GM12878 (cell line): ENCODE measurements around the gene ABCA2. TPM values are rescaled to one million over a fixed set of nuclear protein-coding genes. Genes with fewer than 3 reads are reported as not detected.

ENCODE experiments used
- ATAC-seq: fragments of 200-7000 bp; cut with Tn5 transposase; 3 replicates; pipeline ENCODE4 v1.9.1; 2020; ENCODE audit warnings: mild to moderate bottlenecking, moderate library complexity
- BruUV-seq: library from RNA; stranded (reverse); fragments of 400-500 nt; replicated peaks from 2 replicates; lab custom pipeline; 2021; lab: Mats Ljungman, UMichigan
- CTCF ChIA-PET: fragments of 300-600 bp; sonication (Branson Sonifier 250); formaldehyde crosslinking; extraction: SDS; loops from one replicate; lab custom pipeline; 2021; ENCODE audit warnings: inconsistent platforms; lab: Yijun Ruan, JAX
- POLR2A ChIA-PET: fragments of 350-600 bp; formaldehyde crosslinking; extraction: SDS; loops from one replicate; lab custom pipeline; 2021; ENCODE audit warnings: inconsistent platforms; lab: Charles Lee
- RAD21 ChIA-PET: fragments of 300-600 bp; sonication (Branson Sonifier 250); formaldehyde crosslinking; loops from one replicate; lab custom pipeline; 2023; ENCODE audit warnings: antibody characterized with exemption; ENCODE audit not compliant: unreplicated experiment; lab: Charles Lee
- SMC1A ChIA-PET: fragments of 300-600 bp; sonication (Branson Sonifier 250); formaldehyde crosslinking; loops from one replicate; lab custom pipeline; 2023; ENCODE audit not compliant: unreplicated experiment, uncharacterized antibody; lab: Charles Lee
- DNase-seq: peaks from one replicate; pipeline ENCODE4 v3.0.0-alpha.2; 2011; ENCODE audit warnings: low read depth, low spot score
- FAIRE-seq: peaks from 3 replicates; lab custom pipeline; 2011; peaks lifted over from hg19 to GRCh38; lab: Jason Lieb, UNC
- H2AFZ ChIP-seq: 2 replicates; pipeline ENCODE4 v1.6.0; 2011; ENCODE audit warnings: low read depth, low read length, control low read depth; ENCODE audit not compliant: control insufficient read depth
- H3K27ac ChIP-seq: 2 replicates; pipeline ENCODE4 v1.5.1; 2011; ENCODE audit warnings: control low read depth; ENCODE audit not compliant: control insufficient read depth, insufficient read depth
- H3K27me3 ChIP-seq, 2 experiments: replicated peaks in 1 of 2; 2 replicates each; pipeline versions ENCODE4 v1.6.0 to v1.6.1; 2011; ENCODE audit warnings: low read length in 1 of 2; ENCODE audit not compliant: control insufficient read depth in 2 of 2, insufficient read depth in 2 of 2
- H3K36me3 ChIP-seq, 2 experiments: 2 replicates each; pipeline ENCODE4 v1.5.1; 2011; ENCODE audit warnings: low read length in 1 of 2; ENCODE audit not compliant: control insufficient read depth in 2 of 2, insufficient read depth in 2 of 2
- H3K4me1 ChIP-seq: 2 replicates; pipeline ENCODE4 v1.6.1; 2011; ENCODE audit warnings: mild to moderate bottlenecking, low read length, moderate library complexity, mixed read lengths; ENCODE audit not compliant: control insufficient read depth, insufficient read depth
- H3K4me2 ChIP-seq: 2 replicates; pipeline ENCODE4 v1.6.0; 2011; ENCODE audit warnings: control low read depth; ENCODE audit not compliant: control insufficient read depth, insufficient read depth
- H3K4me3 ChIP-seq: fragments of 200-600 bp; sonication (generic); 2 replicates; pipeline ENCODE4 v1.5.1; 2016
- H3K79me2 ChIP-seq: 2 replicates; pipeline ENCODE4 v1.6.0; 2011; ENCODE audit warnings: low read length; ENCODE audit not compliant: control insufficient read depth, insufficient read depth
- H3K9ac ChIP-seq: 2 replicates; pipeline ENCODE4 v1.8.0; 2011; ENCODE audit warnings: low read length, control low read depth, mixed read lengths; ENCODE audit not compliant: control insufficient read depth, insufficient read depth
- H3K9me3 ChIP-seq: replicated peaks from 3 replicates; pipeline ENCODE4 v1.5.1; 2011; ENCODE audit warnings: mild to moderate bottlenecking, low read length; ENCODE audit not compliant: control insufficient read depth, insufficient read depth
- H4K20me1 ChIP-seq: 2 replicates; pipeline ENCODE4 v1.6.0; 2011; ENCODE audit not compliant: control insufficient read depth, insufficient read depth
- CREB1 ChIP-seq: IDR thresholded peaks from 2 replicates; pipeline ENCODE4 v1.6.1; 2012; ENCODE audit warnings: low read depth, mild to moderate bottlenecking, inconsistent platforms
- E2F8 ChIP-seq: fragments of 450-650 bp; IDR thresholded peaks from 2 replicates; pipeline ENCODE4 v1.6.1; 2018; ENCODE audit warnings: mild to moderate bottlenecking, low read depth, moderate library complexity; ENCODE audit not compliant: partially characterized antibody
- IRF4 ChIP-seq: IDR thresholded peaks from 2 replicates; pipeline ENCODE4 v1.6.1; 2011; ENCODE audit warnings: low read depth, low read length
- MLLT1 ChIP-seq: fragments of 450-650 bp; IDR thresholded peaks from 2 replicates; pipeline ENCODE4 v1.6.1; 2016; ENCODE audit warnings: mild to moderate bottlenecking
- NFYA ChIP-seq: IDR thresholded peaks from 2 replicates; pipeline ENCODE4 v1.6.1; 2011; ENCODE audit warnings: low read depth, mild to moderate bottlenecking, low read length, improper control_type of control experiment, borderline replicate concordance
- NKRF ChIP-seq: fragments of 450-650 bp; conservative IDR thresholded peaks from 2 replicates; pipeline ENCODE4 v1.6.1; 2017; ENCODE audit warnings: mild to moderate bottlenecking, moderate library complexity
- POLR2A ChIP-seq: IDR thresholded peaks from 2 replicates; pipeline ENCODE4 v1.6.1; 2011; ENCODE audit warnings: low read depth, mild to moderate bottlenecking, low read length
- RELB ChIP-seq: fragments of 450-650 bp; IDR thresholded peaks from 2 replicates; pipeline ENCODE4 v1.6.1; 2017; ENCODE audit warnings: low read depth, mild to moderate bottlenecking, moderate library complexity
- RUNX3 ChIP-seq: IDR thresholded peaks from 2 replicates; pipeline ENCODE4 v1.6.1; 2012; ENCODE audit warnings: low read length, inconsistent platforms
- WRNIP1 ChIP-seq: IDR thresholded peaks from 2 replicates; pipeline ENCODE4 v1.6.1; 2011; ENCODE audit warnings: low read depth, low read length, improper control_type of control experiment, borderline replicate concordance
- ZBTB33 ChIP-seq: fragments of 450-650 bp; IDR thresholded peaks from 2 replicates; pipeline ENCODE4 v1.6.1; 2017; ENCODE audit warnings: mild to moderate bottlenecking
- ZNF274 ChIP-seq: IDR thresholded peaks from one replicate; pipeline ENCODE4 v1.8.0; 2011; ENCODE audit not compliant: insufficient read length, insufficient read depth
- ZNF622 ChIP-seq: fragments of 450-650 bp; IDR thresholded peaks from 2 replicates; pipeline ENCODE4 v1.6.1; 2017; ENCODE audit warnings: mild to moderate bottlenecking, inconsistent platforms
- WGBS: methylation state at CpG from one replicate; pipeline ENCODE4 v1.1.6; 2016; ENCODE audit warnings: low lambda C conversion rate; ENCODE audit not compliant: insufficient replicate concordance, insufficient coverage; ENCODE audit errors: missing lambda C conversion rate; 5-methylcytosine and 5-hydroxymethylcytosine counted together
- in situ Hi-C: fragments of 300-500 bp; cut with MboI; formaldehyde crosslinking; loops from 9 replicates; pipeline ENCODE4 v1.14.3; 2018; ENCODE audit warnings: mixed read lengths
- intact Hi-C: fragments of 100-400 bp; cut with micrococcal nuclease; formaldehyde crosslinking; loops from one replicate; pipeline ENCODE4 v1.14.2; 2022; ENCODE audit not compliant: unreplicated experiment
- polyA plus RNA-seq, 11 experiments: library from polyadenylated mRNA; depleted of rRNA in 4 of 11; unstranded in 6 of 11; stranded (reverse) in 5 of 11; fragments of >200 nt; fragmentation: Nextera tagmentation in 4 of 11; fragmentation: Illumina TruSeq in 1 of 11; extraction: Ambion mirVana in 4 of 11; extraction: Trizol in 1 of 11; gene quantifications; 1 replicate in 1 of 11; 2 replicates in 10 of 11; pipeline versions ENCODE4 v1.2.1 to v1.2.3, GENCODE V29; 2011 to 2016; ENCODE audit warnings: inconsistent platforms in 2 of 11, missing spikeins in 2 of 11, low read depth in 1 of 11
- total RNA-seq, 4 experiments: library from RNA; depleted of rRNA in 3 of 4; stranded (reverse); fragments of >200 nt in 3 of 4; fragmentation: Illumina TruSeq in 1 of 4; extraction: Trizol in 1 of 4; gene quantifications; 2 replicates each; pipeline versions ENCODE4 v1.2.1 to v1.2.3, GENCODE V29; 2013 to 2021

The ABCA2 gene
- total and polyA plus RNA-seq, 10 of the 15 experiments (the other 5 are each of a cell fraction or from before 2014, with no cell fraction given), result 0.13 to 2.6 (median 0.71) TPM; not detected in 2

- FAIRE-seq, result no peak
- no peaks in the 10 kb centered on the region for H3K36me3 ChIP-seq
- in situ Hi-C loops, result no loop called here
- TF ChIP-seq ZNF274 (no peak), CREB1 (no peak), ZBTB33 (no peak), RELB (no peak), ZNF622 (no peak), WRNIP1 (no peak), E2F8 (no peak), POLR2A (no peak), RUNX3 (no peak), NFYA (no peak), MLLT1 (no peak), NKRF (no peak), IRF4 (no peak)
These were observed 7.1 kb downstream of the ABCA2 start for GRCh38 chr9:137020771-137021567.

More at GRCh38 chr9:137020771-137021567, 7.1 kb downstream of the ABCA2 start:
- ATAC-seq, result no peak
- no peak overlapping the region for H3K4me3 ChIP-seq
- CTCF ChIA-PET, result interaction anchor here (1.1 to 1.4 kb wide), 2 partner anchors 43 to 102 kb away, joined by 3 read pairs; no protein-coding TSS in a partner anchor
- 64% methylated on average over 32 of the region's 32 CpGs for WGBS
- H4K20me1 ChIP-seq, result no peaks in the 10 kb centered on the region
- BruUV-seq, result no TSS peak
- no peaks in the 10 kb centered on the region for H3K4me1 ChIP-seq
- intact Hi-C loops, result no loop called here
- SMC1A ChIA-PET, result no interaction called here
- RAD21 ChIA-PET, result no interaction called here
- no peaks in the 10 kb centered on the region for H3K27me3 ChIP-seq
- no peak overlapping the region for H3K4me2 ChIP-seq
- H3K9me3 ChIP-seq, result no peaks in the 10 kb centered on the region; the same call in 2 of the 3 replicates
- no peak for DNase-seq
- POLR2A ChIA-PET, result interaction anchor here (0.6 to 1.0 kb wide), 2 partner anchors 31 to 210 kb away, joined by 4 read pairs; no protein-coding TSS in a partner anchor
- H3K27ac ChIP-seq, result no peak overlapping the region
- no peaks in the 10 kb centered on the region for H3K79me2 ChIP-seq
- no peak overlapping the region for H3K9ac ChIP-seq
- H2AFZ ChIP-seq, result no peak overlapping the region
